ENCODE results near the gene INSYN2A.

DNA sequence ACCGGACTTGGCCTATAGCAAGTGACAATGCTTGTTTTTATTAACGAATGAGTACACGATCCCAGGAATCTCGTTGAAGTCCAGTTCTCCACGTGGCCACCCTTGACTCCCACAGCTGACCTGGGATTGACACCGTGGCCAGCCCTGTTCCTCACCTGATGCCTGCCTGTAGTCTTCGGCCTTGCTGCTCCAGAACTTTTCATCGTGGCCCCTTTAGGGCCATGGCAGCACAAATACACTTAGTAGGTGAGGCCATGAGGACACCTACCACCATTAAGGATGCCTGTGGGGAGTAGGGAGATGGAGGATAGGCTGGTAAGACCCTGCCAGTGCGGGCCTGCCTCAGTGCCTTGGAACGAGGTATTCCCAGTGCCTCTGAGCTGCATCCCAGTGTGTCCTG, 30.6 kb upstream of the INSYN2A start:
- TF ChIP-seq, protein P1, sequence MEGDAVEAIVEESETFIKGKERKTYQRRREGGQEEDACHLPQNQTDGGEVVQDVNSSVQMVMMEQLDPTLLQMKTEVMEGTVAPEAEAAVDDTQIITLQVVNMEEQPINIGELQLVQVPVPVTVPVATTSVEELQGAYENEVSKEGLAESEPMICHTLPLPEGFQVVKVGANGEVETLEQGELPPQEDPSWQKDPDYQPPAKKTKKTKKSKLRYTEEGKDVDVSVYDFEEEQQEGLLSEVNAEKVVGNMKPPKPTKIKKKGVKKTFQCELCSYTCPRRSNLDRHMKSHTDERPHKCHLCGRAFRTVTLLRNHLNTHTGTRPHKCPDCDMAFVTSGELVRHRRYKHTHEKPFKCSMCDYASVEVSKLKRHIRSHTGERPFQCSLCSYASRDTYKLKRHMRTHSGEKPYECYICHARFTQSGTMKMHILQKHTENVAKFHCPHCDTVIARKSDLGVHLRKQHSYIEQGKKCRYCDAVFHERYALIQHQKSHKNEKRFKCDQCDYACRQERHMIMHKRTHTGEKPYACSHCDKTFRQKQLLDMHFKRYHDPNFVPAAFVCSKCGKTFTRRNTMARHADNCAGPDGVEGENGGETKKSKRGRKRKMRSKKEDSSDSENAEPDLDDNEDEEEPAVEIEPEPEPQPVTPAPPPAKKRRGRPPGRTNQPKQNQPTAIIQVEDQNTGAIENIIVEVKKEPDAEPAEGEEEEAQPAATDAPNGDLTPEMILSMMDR (conservative IDR thresholded peaks at IDR 0.05; ENCODE audit: low read depth, low read length) = no peak
- TF ChIP-seq EZH2 (IDR thresholded peaks at IDR 0.05; ENCODE audit: borderline replicate concordance, low read depth, low read length, poor library complexity, severe bottlenecking) = no peak
